Loucy (cell line): ENCODE data around the gene FXYD3.

Experiments used
- H2AFZ ChIP-seq: fragments of 200-600 bp; sonication (generic); 2 replicates; pipeline ENCODE4 v1.6.0; 2016; ENCODE audit warnings: antibody characterized with exemption, mild to moderate bottlenecking, low read length, moderate library complexity
- H3F3A ChIP-seq: fragments of 200-600 bp; 2 replicates; pipeline ENCODE4 v1.6.0; 2016; ENCODE audit warnings: antibody characterized with exemption, low read depth, mild to moderate bottlenecking
- H3K27me3 ChIP-seq: fragments of 200-600 bp; sonication (generic); 2 replicates; pipeline ENCODE4 v1.6.1; 2014; ENCODE audit warnings: low read length, mild to moderate bottlenecking; ENCODE audit not compliant: insufficient read depth, poor library complexity, severe bottlenecking
- H3K36me3 ChIP-seq: fragments of 200-600 bp; sonication (generic); 2 replicates; pipeline ENCODE4 v1.6.1; 2016; ENCODE audit warnings: low read length; ENCODE audit not compliant: insufficient read depth
- H3K4me1 ChIP-seq: fragments of 200-600 bp; sonication (generic); 2 replicates; pipeline ENCODE4 v1.5.1; 2014; ENCODE audit warnings: low read length, mild to moderate bottlenecking; ENCODE audit not compliant: insufficient read depth, poor library complexity, severe bottlenecking
- H3K4me2 ChIP-seq: fragments of 200-600 bp; sonication (generic); 2 replicates; pipeline ENCODE4 v1.6.0; 2014; ENCODE audit warnings: antibody characterized with exemption, low read length, low read depth, mild to moderate bottlenecking; ENCODE audit not compliant: poor library complexity, severe bottlenecking
- H3K4me3 ChIP-seq: fragments of 200-600 bp; sonication (generic); 2 replicates; pipeline ENCODE4 v1.5.1; 2014; ENCODE audit warnings: low read length, mild to moderate bottlenecking, mixed read lengths; ENCODE audit not compliant: poor library complexity, severe bottlenecking
- H3K79me2 ChIP-seq: fragments of 200-600 bp; sonication (generic); 2 replicates; pipeline ENCODE4 v1.6.1; 2014; ENCODE audit warnings: low read length; ENCODE audit not compliant: insufficient read depth
- H3K9ac ChIP-seq: fragments of 200-600 bp; sonication (generic); 2 replicates; pipeline ENCODE4 v1.6.0; 2014; ENCODE audit warnings: mild to moderate bottlenecking, low read depth, low read length, moderate library complexity; ENCODE audit not compliant: poor library complexity, severe bottlenecking
- H3K9me2 ChIP-seq: fragments of 200-600 bp; sonication (generic); replicated peaks from 2 replicates; pipeline ENCODE4 v1.6.1; 2016; ENCODE audit warnings: low read depth, low read length, mixed read lengths
- H3K9me3 ChIP-seq: fragments of 200-600 bp; sonication (generic); 2 replicates; pipeline ENCODE4 v1.6.1; 2014; ENCODE audit warnings: mild to moderate bottlenecking, antibody characterized with exemption, low read length, low read depth; ENCODE audit not compliant: insufficient read depth
- H4K20me1 ChIP-seq: fragments of 200-600 bp; sonication (generic); 2 replicates; pipeline ENCODE4 v1.6.0; 2014; ENCODE audit warnings: antibody characterized with exemption, low read length, mild to moderate bottlenecking; ENCODE audit not compliant: insufficient read depth, poor library complexity, severe bottlenecking
- CTCF ChIP-seq: fragments of 200-600 bp; sonication (generic); conservative IDR thresholded peaks from 2 replicates; pipeline ENCODE4 v1.5.1; 2014; ENCODE audit warnings: mild to moderate bottlenecking, antibody characterized with exemption, low read length
- EZH2phosphoT487 ChIP-seq: fragments of 200-600 bp; IDR thresholded peaks from 2 replicates; pipeline ENCODE4 v1.6.1; 2018; ENCODE audit warnings: antibody characterized with exemption, mild to moderate bottlenecking, moderate library complexity, borderline replicate concordance

Gene FXYD3

DNA sequence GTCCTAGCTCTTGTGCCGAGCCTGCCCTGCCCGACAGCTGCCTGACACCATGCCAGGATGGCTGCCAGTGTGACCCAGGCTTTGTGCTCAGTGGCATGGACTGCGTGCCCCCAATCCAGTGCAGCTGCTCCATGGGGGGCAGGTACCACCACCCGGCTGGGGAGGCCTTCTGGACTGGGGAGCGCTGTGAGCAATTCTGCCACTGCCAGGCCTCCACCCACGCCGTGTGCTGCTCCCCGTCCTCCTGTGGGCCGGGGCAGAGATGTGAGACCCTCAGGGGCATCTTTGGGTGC lies 9.4 kb upstream of the FXYD3 start:
- no peaks in the 10 kb centered on the region for H4K20me1 ChIP-seq
- H3K79me2 ChIP-seq: no peaks in the 10 kb centered on the region
- no peaks in the 10 kb centered on the region for H3K9me3 ChIP-seq
- no peaks in the 10 kb centered on the region for H3K27me3 ChIP-seq
- no peak for TF ChIP-seq CTCF
- TF ChIP-seq EZH2phosphoT487: no peak
- H3F3A ChIP-seq: no peaks in the 10 kb centered on the region
- H2AFZ ChIP-seq: no peak overlapping the region
- H3K4me1 ChIP-seq: no peaks in the 10 kb centered on the region
- no peaks in the 10 kb centered on the region for H3K36me3 ChIP-seq
- no peak overlapping the region for H3K4me2 ChIP-seq
- no peaks in the 10 kb centered on the region for H3K9me2 ChIP-seq
- no peak overlapping the region for H3K4me3 ChIP-seq
- no peak overlapping the region for H3K9ac ChIP-seq

GRCh38 chr19:35106898-35107541 lies 8.6 kb upstream of the FXYD3 start:
- H3K9ac ChIP-seq: no peak overlapping the region
- H3K27me3 ChIP-seq: no peaks in the 10 kb centered on the region
- no peaks in the 10 kb centered on the region for H3F3A ChIP-seq
- no peak overlapping the region for H2AFZ ChIP-seq
- H3K9me2 ChIP-seq: no peaks in the 10 kb centered on the region
- H3K9me3 ChIP-seq: no peaks in the 10 kb centered on the region
- no peaks in the 10 kb centered on the region for H3K79me2 ChIP-seq
- no peak overlapping the region for H3K4me3 ChIP-seq
- no peaks in the 10 kb centered on the region for H4K20me1 ChIP-seq
- no peaks in the 10 kb centered on the region for H3K36me3 ChIP-seq
- no peak for TF ChIP-seq CTCF
- TF ChIP-seq EZH2phosphoT487: no peak
- no peak overlapping the region for H3K4me2 ChIP-seq
- H3K4me1 ChIP-seq: no peaks in the 10 kb centered on the region

DNA sequence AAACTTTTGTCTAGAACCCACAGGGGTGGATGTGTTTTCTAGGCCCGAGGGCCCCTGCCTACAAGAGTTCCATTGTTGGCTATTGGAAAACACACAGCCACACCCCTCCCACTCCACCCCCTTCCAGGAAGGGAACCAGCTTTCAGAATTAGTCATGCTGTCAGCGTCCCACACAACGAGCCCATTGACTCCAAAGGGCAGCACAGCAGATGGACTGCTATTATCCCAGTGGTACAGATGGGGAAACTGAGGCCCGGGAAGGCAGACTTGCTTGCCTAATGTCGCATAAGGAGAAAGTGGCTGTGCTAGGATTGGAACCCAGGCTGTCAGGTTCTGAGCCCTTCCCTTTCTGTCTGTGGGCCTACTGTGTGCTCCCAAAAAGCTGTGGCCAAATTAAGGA lies 8.1 kb upstream of the FXYD3 start:
- Histone ChIP-seq H3K4me1 (no peaks in the 10 kb centered on the region), H3K4me3 (no peak overlapping the region), H4K20me1 (no peaks in the 10 kb centered on the region), H3K36me3 (no peaks in the 10 kb centered on the region), H3K9ac (no peak overlapping the region), H3K4me2 (no peak overlapping the region), H3K9me2 (no peaks in the 10 kb centered on the region), H3K27me3 (no peaks in the 10 kb centered on the region), H3K79me2 (no peaks in the 10 kb centered on the region), H3F3A (no peaks in the 10 kb centered on the region), H2AFZ (no peak overlapping the region), H3K9me3 (no peaks in the 10 kb centered on the region)
- TF ChIP-seq EZH2phosphoT487 (no peak), CTCF (no peak)
